H1 (cell line): ENCODE results near the gene TP53RK. TPM values are rescaled to one million over a fixed set of nuclear protein-coding genes. Genes with fewer than 3 reads are reported as not detected.

ENCODE experiments used
- CTCF ChIA-PET: fragments of 300-600 bp; sonication (Branson Sonifier 250); formaldehyde crosslinking; loops from one replicate; lab custom pipeline; 2021; ENCODE audit not compliant: partially characterized antibody; lab: Charles Lee
- POLR2A ChIA-PET: fragments of 300-600 bp; sonication (Branson Sonifier 250); formaldehyde crosslinking; loops from one replicate; lab custom pipeline; 2021; ENCODE audit warnings: inconsistent platforms; ENCODE audit not compliant: partially characterized antibody; lab: Charles Lee
- DNase-seq, 2 experiments: peaks; one replicate each; pipeline versions ENCODE4 v3.0.0 to v3.0.0-alpha.2; 2010 to 2022; ENCODE audit warnings: low spot score in 2 of 2, low read depth in 1 of 2, mixed read lengths in 1 of 2
- FAIRE-seq: peaks from 2 replicates; lab custom pipeline; 2011; peaks lifted over from hg19 to GRCh38; lab: Jason Lieb, UNC
- H2AFZ ChIP-seq: 2 replicates; pipeline ENCODE4 v1.8.1; 2012; ENCODE audit warnings: low read length, inconsistent platforms
- H2AK5ac ChIP-seq: 2 replicates; pipeline ENCODE4 v1.6.1; 2013; ENCODE audit warnings: low read depth, low read length
- H2BK120ac ChIP-seq: replicated peaks from 2 replicates; pipeline ENCODE3; 2013; ENCODE audit warnings: low read depth, low read length, inconsistent platforms
- H2BK12ac ChIP-seq: 2 replicates; pipeline ENCODE4 v1.6.1; 2013; ENCODE audit warnings: low read depth, low read length
- H2BK15ac ChIP-seq: 2 replicates; pipeline ENCODE4 v1.6.1; 2013; ENCODE audit warnings: low read length
- H2BK20ac ChIP-seq: 2 replicates; pipeline ENCODE4 v1.6.1; 2013; ENCODE audit warnings: low read length
- H2BK5ac ChIP-seq: 2 replicates; pipeline ENCODE4 v1.6.1; 2013; ENCODE audit warnings: low read depth, low read length
- H3K14ac ChIP-seq: 2 replicates; pipeline ENCODE4 v1.6.1; 2013; ENCODE audit warnings: inconsistent platforms; ENCODE audit not compliant: insufficient read length
- H3K18ac ChIP-seq: 2 replicates; pipeline ENCODE4 v1.6.1; 2013; ENCODE audit warnings: low read length; ENCODE audit errors: extremely low read depth
- H3K23ac ChIP-seq: 2 replicates; pipeline ENCODE4 v1.6.1; 2013; ENCODE audit warnings: inconsistent platforms; ENCODE audit not compliant: insufficient read length
- H3K23me2 ChIP-seq: 2 replicates; pipeline ENCODE4 v1.6.1; 2013; ENCODE audit warnings: low read depth, low read length
- H3K27ac ChIP-seq: 2 replicates; pipeline ENCODE4 v1.6.1; 2011; ENCODE audit warnings: low read depth, low read length, inconsistent platforms
- H3K27me3 ChIP-seq, 4 experiments: replicated peaks in 1 of 4; 1 replicate in 1 of 4; 2 replicates in 3 of 4; pipeline versions ENCODE4 v1.6.1 to v1.8.1; 2011 to 2013; ENCODE audit warnings: low read length in 3 of 4, mild to moderate bottlenecking in 3 of 4, inconsistent platforms in 2 of 4, mixed read lengths in 2 of 4, moderate library complexity in 1 of 4; ENCODE audit not compliant: control insufficient read depth in 3 of 4, insufficient read depth in 3 of 4; ENCODE audit errors: extremely low read depth in 1 of 4
- H3K36me3 ChIP-seq, 4 experiments: 2 replicates each; pipeline versions ENCODE4 v1.6.1 to v1.8.1; 2011 to 2013; ENCODE audit warnings: mild to moderate bottlenecking in 4 of 4, low read length in 3 of 4, moderate library complexity in 2 of 4, control low read depth in 1 of 4, inconsistent platforms in 1 of 4; ENCODE audit not compliant: insufficient read depth in 4 of 4, control insufficient read depth in 2 of 4
- H3K4ac ChIP-seq: replicated peaks from 2 replicates; pipeline ENCODE3; 2013; ENCODE audit warnings: low read length, low read depth, mixed read lengths, inconsistent platforms; ENCODE audit not compliant: insufficient read length
- H3K4me1 ChIP-seq, 4 experiments: replicated peaks in 1 of 4; 1 replicate in 1 of 4; 2 replicates in 3 of 4; pipeline versions ENCODE4 v1.6.1 to v1.8.1; 2011 to 2013; ENCODE audit warnings: low read length in 3 of 4, inconsistent platforms in 2 of 4, mixed read lengths in 1 of 4; ENCODE audit not compliant: insufficient read depth in 4 of 4, control insufficient read depth in 3 of 4
- H3K4me2 ChIP-seq, 2 experiments: 2 replicates each; pipeline versions ENCODE4 v1.6.1 to v1.8.1; 2011 to 2013; ENCODE audit warnings: low read depth in 2 of 2, low read length in 2 of 2, control low read depth in 1 of 2, inconsistent platforms in 1 of 2, mild to moderate bottlenecking in 1 of 2; ENCODE audit not compliant: insufficient read depth in 1 of 2
- H3K4me3 ChIP-seq, 4 experiments: fragments of 200-600, 300-600 bp in 1 of 4; sonication (generic), shearing (Covaris generic), sonication (Bioruptor Twin) in 1 of 4; 2 replicates each; pipeline versions ENCODE4 v1.5.1 to v1.8.1; 2011 to 2016; ENCODE audit warnings: low read length in 4 of 4, low read depth in 3 of 4, control low read depth in 2 of 4, inconsistent platforms in 2 of 4, mild to moderate bottlenecking in 2 of 4, mixed read lengths in 1 of 4, moderate library complexity in 1 of 4; ENCODE audit not compliant: insufficient read depth in 2 of 4; ENCODE audit errors: extremely low read depth in 1 of 4
- H3K56ac ChIP-seq: replicated peaks from 2 replicates; pipeline ENCODE3; 2013; ENCODE audit warnings: low read depth, mild to moderate bottlenecking, mixed read lengths, low read length, inconsistent platforms; ENCODE audit not compliant: insufficient read length
- H3K79me1 ChIP-seq: 2 replicates; pipeline ENCODE4 v1.6.1; 2013; ENCODE audit warnings: low read depth, low read length, control low read depth
- H3K79me2 ChIP-seq, 2 experiments: 2 replicates each; pipeline versions ENCODE4 v1.6.1 to v1.8.1; 2012 to 2013; ENCODE audit warnings: low read length in 2 of 2, mild to moderate bottlenecking in 2 of 2, inconsistent platforms in 1 of 2; ENCODE audit not compliant: insufficient read depth in 2 of 2, control insufficient read depth in 1 of 2
- H3K9ac ChIP-seq, 4 experiments: replicated peaks in 1 of 4; 1 replicate in 1 of 4; 2 replicates in 3 of 4; pipeline versions ENCODE4 v1.6.1 to v1.8.1; 2011 to 2013; ENCODE audit warnings: low read depth in 3 of 4, low read length in 3 of 4, control low read depth in 2 of 4, mild to moderate bottlenecking in 2 of 4, moderate library complexity in 2 of 4, inconsistent platforms in 1 of 4; ENCODE audit errors: extremely low read depth in 1 of 4
- H3K9me3 ChIP-seq, 2 experiments: 2 replicates each; pipeline versions ENCODE4 v1.6.1 to v1.8.1; 2012 to 2013; ENCODE audit warnings: mild to moderate bottlenecking in 2 of 2, moderate library complexity in 2 of 2, control low read depth in 1 of 2, inconsistent platforms in 1 of 2, low read depth in 1 of 2, low read length in 1 of 2, mixed read lengths in 1 of 2; ENCODE audit not compliant: insufficient read depth in 2 of 2
- H4K20me1 ChIP-seq, 2 experiments: replicated peaks in 1 of 2; 2 replicates each; pipeline versions ENCODE3 to v1.8.1; 2011 to 2013; ENCODE audit warnings: inconsistent platforms in 2 of 2, low read length in 2 of 2, mild to moderate bottlenecking in 1 of 2; ENCODE audit not compliant: insufficient read depth in 2 of 2, control insufficient read depth in 1 of 2
- H4K5ac ChIP-seq: 2 replicates; pipeline ENCODE4 v1.6.1; 2013; ENCODE audit warnings: low read length, low read depth, mixed read lengths, inconsistent platforms; ENCODE audit not compliant: insufficient read length
- H4K8ac ChIP-seq: 2 replicates; pipeline ENCODE4 v1.8.0; 2013; ENCODE audit warnings: mild to moderate bottlenecking, moderate library complexity, low read length, inconsistent platforms; ENCODE audit not compliant: insufficient read depth; ENCODE audit errors: extremely low read depth
- H4K91ac ChIP-seq: replicated peaks from 2 replicates; pipeline ENCODE3; 2013; ENCODE audit warnings: low read length, mixed read lengths, inconsistent platforms; ENCODE audit not compliant: insufficient read length
- CBX8 ChIP-seq: fragments of 300-800, 300-1000 bp; sonication (generic); IDR thresholded peaks from 2 replicates; pipeline ENCODE4 v1.7.1; 2016; ENCODE audit warnings: low read depth, low read length, borderline replicate concordance
- CTBP2 ChIP-seq: IDR thresholded peaks from 2 replicates; pipeline ENCODE4 v1.7.0; 2011; ENCODE audit warnings: borderline replicate concordance, mild to moderate bottlenecking, moderate library complexity, mixed read lengths, low read length; ENCODE audit not compliant: insufficient read depth, insufficient read length
- JUN ChIP-seq: IDR thresholded peaks from 2 replicates; pipeline ENCODE4 v1.6.1; 2011; ENCODE audit warnings: low read depth, mild to moderate bottlenecking, improper control_type of control experiment, low read length
- MAX ChIP-seq: IDR thresholded peaks from 2 replicates; pipeline ENCODE4 v1.6.1; 2012; ENCODE audit warnings: inconsistent platforms
- POLR2AphosphoS5 ChIP-seq: IDR thresholded peaks from 2 replicates; pipeline ENCODE4 v1.6.1; 2011; ENCODE audit warnings: low read depth, low read length
- POU5F1 ChIP-seq: IDR thresholded peaks from 2 replicates; pipeline ENCODE4 v1.6.1; 2011; ENCODE audit warnings: low read depth, mild to moderate bottlenecking, low read length, moderate library complexity
- RBBP5 ChIP-seq: IDR thresholded peaks from 2 replicates; pipeline ENCODE4 v1.7.1; 2012; ENCODE audit warnings: low read depth, mild to moderate bottlenecking, inconsistent platforms, low read length, moderate library complexity, borderline replicate concordance
- SP4 ChIP-seq: IDR thresholded peaks from 2 replicates; pipeline ENCODE4 v1.6.1; 2012; ENCODE audit warnings: low read length, inconsistent platforms
- TAF1 ChIP-seq: IDR thresholded peaks from 2 replicates; pipeline ENCODE4 v1.6.1; 2011; ENCODE audit warnings: mild to moderate bottlenecking, low read depth, low read length
- USF2 ChIP-seq: IDR thresholded peaks from 2 replicates; pipeline ENCODE4 v1.6.1; 2011; ENCODE audit warnings: low read length, improper control_type of control experiment
- WGBS, 2 experiments: shearing (Covaris generic) in 1 of 2; methylation state at CpG; one replicate each; pipeline versions ENCODE4 v1.1.6 to v1.1.7; 2013 to 2015; ENCODE audit warnings: low lambda C conversion rate in 2 of 2, mixed read lengths in 2 of 2, inconsistent platforms in 1 of 2, low coverage in 1 of 2, missing lambda C conversion rate in 1 of 2; ENCODE audit not compliant: insufficient replicate concordance in 2 of 2, insufficient coverage in 1 of 2, insufficient read length in 1 of 2; ENCODE audit errors: extremely low coverage in 1 of 2, missing lambda C conversion rate in 1 of 2; 5-methylcytosine and 5-hydroxymethylcytosine counted together
- polyA plus RNA-seq, 7 experiments: library from polyadenylated mRNA; depleted of rRNA in 3 of 7; stranded (reverse) in 5 of 7; unstranded in 2 of 7; fragments of >200 nt in 5 of 7; fragments of 200-250 nt in 2 of 7; gene quantifications; 1 replicate in 5 of 7; 2 replicates in 1 of 7; 4 replicates in 1 of 7; pipeline versions ENCODE4 v1.2.1 to v1.2.3, GENCODE V29; 2011 to 2013; ENCODE audit warnings: missing spikeins in 2 of 7, mixed read lengths in 2 of 7
- total RNA-seq: library from RNA; stranded (reverse); fragmentation: NEBNext Ultra II Directional; extraction: Animal tissue kit (Norgen Biotek cat#: 25700); gene quantifications from 2 replicates; pipeline ENCODE4 v1.2.1, GENCODE V29; 2021

TP53RK gene
- total and polyA plus RNA-seq, 2 of the 8 experiments (the other 6 are each of a cell fraction or from before 2014, with no cell fraction given) = 8.5 to 16.3 TPM

- no peak overlapping the region for H3K14ac ChIP-seq
- DNase-seq (no peak), FAIRE-seq (no peak)
- H3K18ac ChIP-seq = no peak overlapping the region
- no peak overlapping the region for H3K4ac ChIP-seq
- no peak overlapping the region for H3K4me2 ChIP-seq
- H3K4me3 ChIP-seq = no peak overlapping the region
- no peak overlapping the region for H3K56ac ChIP-seq
- no peak overlapping the region for H2BK120ac ChIP-seq
- no peaks in the 10 kb centered on the region; the same call in 1 of the 2 replicates for H3K23me2 ChIP-seq
- no peak overlapping the region; the same call in 1 of the 2 replicates for H2BK15ac ChIP-seq
- ChIA-PET CTCF (interaction anchor here (1.3 to 1.8 kb wide), 5 partner anchors 10 to 127 kb away, joined by 3 to 5 read pairs (median 3); partner anchors contain the start of gene SLC2A10), POLR2A (interaction anchor here (0.8 to 4.7 kb wide), 4 partner anchors 10 to 660 kb away, joined by 3 to 22 read pairs (median 10); partner anchors contain the start of gene TP53RK)
- H3K27me3 ChIP-seq = no peaks in the 10 kb centered on the region
- peaks cover 0 to 18% (median 9%) of the 10 kb centered on the region in 4 experiments; a peak in 6 of 7 replicates for H3K4me1 ChIP-seq
- no peaks in the 10 kb centered on the region for H3K79me1 ChIP-seq
- no peak overlapping the region for H2AFZ ChIP-seq
- H4K20me1 ChIP-seq = no peaks in the 10 kb centered on the region
- peak overlapping the region; percentile 19; the same call in 1 of the 2 replicates for H2BK12ac ChIP-seq
- H4K5ac ChIP-seq = no peak overlapping the region
- H3K9ac ChIP-seq = no peak overlapping the region
- H4K8ac ChIP-seq = no peak overlapping the region; the same call in none of the 2 replicates
- no peak overlapping the region for H2BK20ac ChIP-seq
- H3K27ac ChIP-seq = no peak overlapping the region
- H4K91ac ChIP-seq = peak overlapping the region; percentile 15
- 0 out of 2 replicates have a peak overlapping the region, but pooled peaks have one; percentile 5 for H2BK5ac ChIP-seq
- no peaks in the 10 kb centered on the region for H3K79me2 ChIP-seq
- no peaks in the 10 kb centered on the region; a peak in 1 of 4 replicates for H3K9me3 ChIP-seq
- H3K23ac ChIP-seq = no peak overlapping the region
- H2AK5ac ChIP-seq = no peak overlapping the region; the same call in 1 of the 2 replicates
- WGBS, 2 experiments = 90% methylated on average over 6 of the region's 6 CpGs; no CpG with 5 or more reads in 1 of the 2 experiments
- no peaks in the 10 kb centered on the region for H3K36me3 ChIP-seq
- TF ChIP-seq CTBP2 (no peak), POLR2AphosphoS5 (no peak), CBX8 (no peak), POU5F1 (no peak), USF2 (no peak), SP4 (no peak), TAF1 (no peak), MAX (no peak), RBBP5 (no peak), JUN (no peak)
Measured at GRCh38 chr20:46700481-46700880, 11.2 kb upstream of the TP53RK start.
